GM19372 (cell line): ENCODE measurements around the gene TEX14.

ENCODE experiments used
- ATAC-seq: cut with Tn5 transposase; IDR thresholded peaks from one replicate; pipeline ENCODE4 v1.9.1; 2021; ENCODE audit warnings: mild to moderate bottlenecking, low read depth, moderate library complexity; ENCODE audit not compliant: unreplicated experiment

The TEX14 gene

DNA sequence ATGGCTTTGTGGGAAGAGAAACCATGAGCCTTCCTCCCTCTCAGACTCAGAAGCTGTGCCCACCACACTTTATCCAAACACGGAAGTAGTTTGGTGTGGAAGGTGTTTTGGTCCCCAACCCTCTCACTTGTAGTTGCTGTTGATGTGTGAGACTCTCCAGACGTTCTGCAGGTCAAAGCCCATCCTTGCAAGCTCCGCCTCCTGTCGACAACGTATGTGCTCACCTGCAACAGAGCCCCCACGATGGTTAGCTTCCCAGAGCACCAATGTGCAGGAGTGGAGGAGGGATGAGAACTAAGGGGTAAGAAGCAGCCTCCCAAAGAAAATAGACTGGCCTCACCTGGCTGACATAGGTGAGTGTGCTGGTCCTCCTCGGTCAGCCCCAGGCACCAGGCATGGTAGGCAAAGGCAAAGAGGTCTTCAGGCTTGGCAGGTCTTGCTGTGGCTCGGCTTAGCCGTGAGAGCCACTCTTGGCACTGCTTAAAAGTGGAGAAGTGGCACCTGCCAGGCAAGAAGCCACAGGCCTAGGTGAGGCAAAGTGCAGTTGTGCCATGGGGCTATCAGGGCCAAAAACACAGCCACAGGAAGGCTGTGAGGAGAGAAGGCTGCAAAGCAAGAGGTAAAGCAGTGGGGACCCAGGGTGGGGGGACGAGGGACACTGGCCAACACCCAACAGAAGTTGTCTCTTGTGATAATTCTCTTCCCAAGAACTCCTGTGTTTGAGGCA is 183.3 kb downstream of the TEX14 start:
- ATAC-seq = no peak

DNA sequence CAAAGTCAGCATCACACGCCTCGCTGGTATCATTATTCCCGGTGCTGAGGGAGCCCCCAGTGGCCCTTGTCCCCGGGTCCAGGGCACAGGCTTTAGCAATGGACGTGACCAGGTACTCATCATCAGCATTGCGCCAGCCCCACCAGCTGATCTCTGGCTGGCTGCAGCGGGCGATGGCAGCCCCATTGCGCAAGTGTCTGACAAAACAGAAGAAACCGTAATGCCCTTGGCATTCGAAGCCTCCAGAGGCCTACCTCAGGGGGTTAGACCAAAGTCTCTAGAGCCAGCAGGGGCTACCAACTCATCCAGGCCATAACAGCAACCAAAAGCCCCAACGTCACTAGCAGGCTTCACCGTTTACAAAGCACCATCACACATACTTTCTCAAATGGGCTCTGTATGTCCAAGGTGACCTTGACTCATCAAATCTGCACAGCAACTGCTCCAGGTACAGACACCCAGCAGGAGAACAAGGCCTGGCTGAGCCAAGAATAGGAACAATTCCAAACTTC is 184.7 kb downstream of the TEX14 start:
- no peak for ATAC-seq
